NCI-H1436 treated with DMSO at 0.1 percent for 48 hours (cell line): ENCODE measurements around the gene MAPK8IP2.
"Not testable (repeated sequence)": the region's sequence is repeated elsewhere in the genome, so short reads cannot be mapped to it uniquely, and the experiment has no call there.

ENCODE experiments used
- DNase-seq: peaks from one replicate; lab custom pipeline; 2025; lab: John Stamatoyannopoulos, UW

Gene MAPK8IP2

GRCh38 chr22:50599816-50600455, 657 bp upstream of the MAPK8IP2 start:
- DNase-seq, result no peak

GRCh38 chr22:50600967-50601668, 525 bp downstream of the MAPK8IP2 start:
- DNase-seq, result no peak

GRCh38 chr22:50601669-50602337, 1.2 kb downstream of the MAPK8IP2 start:
- DNase-seq, result no peak

GRCh38 chr22:50602338-50602700, 1.7 kb downstream of the MAPK8IP2 start:
- DNase-seq, result no peak

- DNase-seq, result no peak
These were observed 3.1 kb downstream of the MAPK8IP2 start for GRCh38 chr22:50603511-50604255.

- DNase-seq, result no peak
These were observed 3.8 kb downstream of the MAPK8IP2 start for GRCh38 chr22:50604256-50605001.

GRCh38 chr22:50605002-50605612, 4.5 kb downstream of the MAPK8IP2 start:
- no peak for DNase-seq

- DNase-seq, result no peak
These were observed 5.1 kb downstream of the MAPK8IP2 start for GRCh38 chr22:50605613-50606074.

GRCh38 chr22:50606165-50606945, 5.8 kb downstream of the MAPK8IP2 start:
- DNase-seq, result no peak

GRCh38 chr22:50606946-50607658, 6.5 kb downstream of the MAPK8IP2 start:
- DNase-seq, result no peak

- no peak for DNase-seq
These were observed 7.0 kb downstream of the MAPK8IP2 start for GRCh38 chr22:50607659-50608020.

- DNase-seq, result not testable (repeated sequence)
These were observed 7.7 kb downstream of the MAPK8IP2 start for GRCh38 chr22:50608058-50608840.

- no peak for DNase-seq
These were observed 8.4 kb downstream of the MAPK8IP2 start for GRCh38 chr22:50608996-50609395.

- DNase-seq, result no peak
These were observed 9.0 kb downstream of the MAPK8IP2 start for GRCh38 chr22:50609599-50609998.

GRCh38 chr22:50610041-50610451, 9.5 kb downstream of the MAPK8IP2 start:
- no peak for DNase-seq

GRCh38 chr22:50610581-50610980, 10.0 kb downstream of the MAPK8IP2 start:
- no peak for DNase-seq

- no peak for DNase-seq
These were observed 10.9 kb downstream of the MAPK8IP2 start for GRCh38 chr22:50611341-50612060.

- no peak for DNase-seq
These were observed 11.6 kb downstream of the MAPK8IP2 start for GRCh38 chr22:50612168-50612527.
